Measurements from ENCODE around the gene ADCY10. TPM values are rescaled to one million over a fixed set of nuclear protein-coding genes. Genes with fewer than 3 reads are reported as not detected.
A peak's percentile ranks its signal among the peaks of the same experiment; 100 is the strongest.

The ADCY10 gene
- total RNA-seq, 2 donors from 2014 or later = 0.05 to 1.4 TPM

- no peaks in the 10 kb centered on the region for H3K36me3 ChIP-seq
- DNase-seq (ENCODE audit: low spot score) = no peak
- TF ChIP-seq CTCF (IDR thresholded peaks at IDR 0.05) = no peak
- no peak for TF ChIP-seq POLR2A (IDR thresholded peaks at IDR 0.05)
- no peak for TF ChIP-seq POLR2AphosphoS5 (IDR thresholded peaks at IDR 0.05)
- peaks cover 3% of the 10 kb centered on the region for H3K9me3 ChIP-seq
- intact Hi-C loops (cut with DNase I) = no loop called here
- H3K4me1 ChIP-seq (replicated peaks) = peaks cover 4% of the 10 kb centered on the region
- H3K27ac ChIP-seq = peak overlapping the region in 1 of 2 donors; percentile 1
- H3K4me3 ChIP-seq = no peak overlapping the region
- no peaks in the 10 kb centered on the region for H3K27me3 ChIP-seq (replicated peaks; ENCODE audit: insufficient read depth)
Observed at GRCh38 chr1:167905671-167906070, 8.3 kb downstream of the ADCY10 start.

GRCh38 chr1:167905182-167905581 lies 8.8 kb downstream of the ADCY10 start:
- H3K4me3 ChIP-seq = no peak overlapping the region
- no peaks in the 10 kb centered on the region for H3K27me3 ChIP-seq (replicated peaks; ENCODE audit: insufficient read depth)
- H3K4me1 ChIP-seq (replicated peaks) = peaks cover 3% of the 10 kb centered on the region
- intact Hi-C loops (cut with DNase I) = no loop called here
- no peak for TF ChIP-seq CTCF (IDR thresholded peaks at IDR 0.05)
- TF ChIP-seq POLR2AphosphoS5 (IDR thresholded peaks at IDR 0.05) = no peak
- no peak for TF ChIP-seq POLR2A (IDR thresholded peaks at IDR 0.05)
- 71% methylated on average over 3 of the region's 3 CpGs for WGBS
- peak overlapping the region in 1 of 2 donors; percentile 1 for H3K27ac ChIP-seq
- H3K9me3 ChIP-seq = peaks cover 3% of the 10 kb centered on the region
- H3K36me3 ChIP-seq = no peaks in the 10 kb centered on the region
- no peak for DNase-seq (ENCODE audit: low spot score)

- Histone ChIP-seq H3K36me3 (no peaks in the 10 kb centered on the region), H3K9me3 (no peaks in the 10 kb centered on the region), H3K27me3 (replicated peaks; ENCODE audit: insufficient read depth) (no peaks in the 10 kb centered on the region), H3K4me1 (replicated peaks) (peaks cover 3% of the 10 kb centered on the region), H3K4me3 (no peak overlapping the region), H3K27ac (no peak overlapping the region)
- DNase-seq (ENCODE audit: low spot score) = no peak
- intact Hi-C loops (cut with DNase I) = no loop called here
- WGBS = 52% methylated on average over 4 of the region's 4 CpGs
- no peak for TF ChIP-seq POLR2A (IDR thresholded peaks at IDR 0.05)
- TF ChIP-seq POLR2AphosphoS5 (IDR thresholded peaks at IDR 0.05) = no peak
- no peak for TF ChIP-seq CTCF (IDR thresholded peaks at IDR 0.05)
Observed at GRCh38 chr1:167904652-167905130, 9.2 kb downstream of the ADCY10 start.

- H3K4me3 ChIP-seq = no peak overlapping the region
- 89% methylated on average over 4 of the region's 4 CpGs for WGBS
- no peak for DNase-seq (ENCODE audit: low spot score)
- no peaks in the 10 kb centered on the region for H3K27me3 ChIP-seq (replicated peaks; ENCODE audit: insufficient read depth)
- intact Hi-C loops (cut with DNase I) = no loop called here
- no peaks in the 10 kb centered on the region for H3K9me3 ChIP-seq
- peaks cover 3% of the 10 kb centered on the region for H3K4me1 ChIP-seq (replicated peaks)
- H3K27ac ChIP-seq = no peak overlapping the region
- no peaks in the 10 kb centered on the region for H3K36me3 ChIP-seq
- TF ChIP-seq POLR2AphosphoS5 (IDR thresholded peaks at IDR 0.05) (no peak), CTCF (IDR thresholded peaks at IDR 0.05) (no peak), POLR2A (IDR thresholded peaks at IDR 0.05) (no peak)
Observed at GRCh38 chr1:167900907-167901306, 13.0 kb downstream of the ADCY10 start.

- Histone ChIP-seq H3K4me3 (no peak overlapping the region), H3K27ac (no peak overlapping the region), H3K27me3 (replicated peaks; ENCODE audit: insufficient read depth) (no peaks in the 10 kb centered on the region), H3K9me3 (no peaks in the 10 kb centered on the region), H3K4me1 (replicated peaks) (no peaks in the 10 kb centered on the region), H3K36me3 (no peaks in the 10 kb centered on the region)
- intact Hi-C loops (cut with DNase I) = no loop called here
- WGBS = 28% methylated on average over 4 of the region's 4 CpGs
- DNase-seq (ENCODE audit: low spot score) = peak; percentile 81
- TF ChIP-seq POLR2A (IDR thresholded peaks at IDR 0.05) (no peak), CTCF (IDR thresholded peaks at IDR 0.05) (no peak), POLR2AphosphoS5 (IDR thresholded peaks at IDR 0.05) (peak; percentile 66)
Observed at GRCh38 chr1:167899253-167899681, 14.7 kb downstream of the ADCY10 start.
